Glomerular visceral epithelial cell (primary cell): ENCODE results near the gene ZNF132.
"Not testable (repeated sequence)": the region's sequence is repeated elsewhere in the genome, so short reads cannot be mapped to it uniquely, and the experiment has no call there.

Experiments
- DNase-seq: peaks from one replicate; pipeline ENCODE4 v3.0.0-alpha.2; 2016; ENCODE audit errors: extremely low spot score

ZNF132 gene

DNA sequence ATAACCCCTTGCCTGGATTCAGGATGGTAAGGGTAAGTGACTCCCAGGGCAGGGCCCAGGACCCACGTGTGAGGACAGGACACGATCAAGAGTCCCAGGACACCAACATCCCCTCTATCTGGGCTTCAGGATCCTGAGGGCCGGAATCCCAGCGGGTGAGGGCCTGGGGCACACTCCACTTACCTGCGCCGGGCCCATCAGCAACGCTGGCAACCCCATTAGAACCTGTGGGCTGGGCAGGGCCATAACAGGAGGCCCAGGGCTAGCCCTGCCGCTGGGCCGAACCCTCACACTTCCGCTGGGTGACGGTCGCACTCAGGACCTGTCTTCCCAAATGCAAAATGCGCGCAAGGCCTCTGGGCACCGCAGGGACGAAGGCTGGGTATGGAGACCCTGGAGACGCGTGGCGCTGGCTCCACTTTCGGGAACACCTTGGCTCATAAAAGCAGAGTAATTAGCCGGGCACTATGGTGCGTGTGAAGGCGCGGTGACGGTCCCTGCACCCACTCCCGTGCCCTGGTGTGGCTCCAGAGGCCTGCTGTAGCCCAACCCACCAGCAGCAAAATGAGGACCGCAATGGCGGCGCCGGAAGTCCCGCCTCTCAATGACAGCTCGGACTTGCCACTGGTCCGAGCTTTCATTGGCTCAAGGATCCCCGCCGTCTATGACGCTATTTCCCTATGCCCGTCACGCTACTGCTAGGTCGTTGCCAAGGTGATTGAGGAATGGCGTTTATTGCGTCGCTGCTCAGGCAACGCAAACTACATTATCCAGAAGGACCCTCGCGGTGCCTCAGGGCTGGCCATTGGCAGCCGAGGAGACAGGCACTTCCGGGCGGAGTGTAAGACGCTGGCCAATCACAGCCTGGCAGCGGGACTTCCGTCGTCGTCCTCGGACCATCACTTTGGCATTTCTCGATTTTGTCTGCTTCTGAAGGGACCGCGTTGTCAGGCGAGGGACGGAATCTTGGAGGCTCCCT, at the start of gene ZNF132:
ZNF132 (minus strand) TSS at position 578 of the 979 bp plus-strand sequence; CDS start at position 246, 332 bp downstream.
- peak; percentile 98 for DNase-seq

DNA sequence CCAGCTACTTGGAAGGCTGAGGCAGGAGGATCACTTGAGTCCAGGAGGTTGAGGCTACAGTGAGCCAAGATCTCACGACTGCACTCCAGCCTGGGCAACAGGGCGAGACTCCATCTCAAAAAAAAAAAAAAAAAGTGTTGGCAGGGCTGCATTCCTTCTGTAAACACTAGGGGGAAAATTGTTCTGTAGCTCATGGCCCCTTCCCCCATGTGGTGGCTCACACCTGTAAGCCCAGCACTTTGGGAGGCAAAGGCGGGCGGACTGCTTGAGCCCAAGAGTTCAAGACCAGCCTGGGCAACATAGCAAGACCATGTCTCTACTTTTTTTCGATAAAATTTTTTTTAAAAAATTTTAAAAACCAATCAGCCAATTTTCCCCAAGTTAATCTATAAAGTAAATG, 44.4 kb upstream of the ZNF132 start:
- not testable (repeated sequence) for DNase-seq

DNA sequence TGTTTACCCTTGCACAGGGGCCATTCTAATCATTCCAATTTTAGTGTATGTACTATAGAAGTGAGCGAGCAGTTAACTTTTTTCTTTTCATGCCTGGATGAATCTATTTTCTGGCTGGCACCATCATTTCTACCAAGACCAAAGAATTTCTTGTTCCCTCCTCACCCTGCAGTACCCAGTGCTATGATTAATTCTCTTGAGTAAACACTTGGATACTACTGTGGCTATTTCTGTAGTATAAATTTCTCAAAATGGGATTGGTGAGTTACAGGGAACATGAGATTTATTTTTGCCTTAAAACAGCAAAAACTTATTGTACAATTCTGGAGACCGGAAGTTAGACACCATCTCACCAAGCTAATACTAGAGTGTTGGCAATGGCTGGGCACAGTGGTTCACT, 43.8 kb upstream of the ZNF132 start:
- no peak for DNase-seq

DNA sequence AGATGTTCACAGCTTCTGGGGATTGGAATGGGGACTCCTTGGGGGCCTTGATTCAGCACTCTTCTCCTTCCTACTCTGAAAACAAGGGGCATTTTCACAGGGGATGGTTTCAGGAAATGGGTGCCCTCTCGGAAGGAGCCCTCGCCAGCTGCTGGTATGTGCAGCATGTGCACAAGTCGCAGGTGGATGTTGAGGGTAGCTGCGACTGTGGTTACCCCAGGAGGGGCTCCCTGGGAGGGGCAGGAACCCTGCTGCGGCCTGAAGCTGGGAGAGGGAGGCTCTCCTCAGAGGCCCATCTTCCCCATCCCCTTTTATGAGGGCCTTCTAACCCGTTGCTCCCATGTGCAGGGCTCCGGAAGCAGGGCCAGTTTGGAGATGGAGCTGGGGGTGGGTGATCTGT, 42.4 kb upstream of the ZNF132 start:
- DNase-seq, result no peak

DNA sequence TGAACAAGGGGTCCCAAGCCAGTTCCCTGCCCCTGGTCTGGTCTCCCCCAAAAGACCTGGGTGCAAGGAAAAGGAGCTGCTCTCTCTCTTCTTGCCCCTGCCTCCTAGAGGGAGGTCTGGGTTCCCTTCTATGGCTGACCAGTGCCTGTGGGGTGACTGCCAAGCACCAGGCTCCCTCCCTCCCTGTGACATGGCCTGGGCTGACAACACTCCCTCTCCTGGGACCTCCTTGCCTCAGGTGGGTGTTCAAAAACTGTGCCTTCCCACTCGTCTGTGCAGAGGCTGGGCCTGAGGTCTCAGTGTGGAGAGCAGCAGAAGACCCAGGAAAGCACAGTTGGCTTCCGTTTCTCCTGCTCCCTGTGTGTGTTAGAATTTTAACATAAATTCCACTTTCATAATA, 40.9 kb upstream of the ZNF132 start:
- no peak for DNase-seq

DNA sequence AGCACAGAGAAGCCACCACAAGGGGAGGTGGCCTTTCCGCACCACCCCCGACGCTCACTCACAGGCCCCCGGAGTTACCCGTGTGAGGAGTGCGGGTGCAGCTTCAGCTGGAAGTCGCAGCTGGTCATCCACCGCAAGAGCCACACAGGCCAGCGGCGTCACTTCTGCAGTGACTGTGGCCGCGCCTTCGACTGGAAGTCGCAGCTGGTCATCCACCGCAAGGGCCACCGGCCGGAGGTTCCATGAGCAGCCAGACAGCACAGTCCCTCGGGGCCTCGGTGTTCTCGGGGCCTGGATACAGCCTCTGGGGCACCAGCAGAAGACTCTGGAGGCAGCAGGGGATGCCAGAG, 40.5 kb upstream of the ZNF132 start:
- DNase-seq, result no peak

DNA sequence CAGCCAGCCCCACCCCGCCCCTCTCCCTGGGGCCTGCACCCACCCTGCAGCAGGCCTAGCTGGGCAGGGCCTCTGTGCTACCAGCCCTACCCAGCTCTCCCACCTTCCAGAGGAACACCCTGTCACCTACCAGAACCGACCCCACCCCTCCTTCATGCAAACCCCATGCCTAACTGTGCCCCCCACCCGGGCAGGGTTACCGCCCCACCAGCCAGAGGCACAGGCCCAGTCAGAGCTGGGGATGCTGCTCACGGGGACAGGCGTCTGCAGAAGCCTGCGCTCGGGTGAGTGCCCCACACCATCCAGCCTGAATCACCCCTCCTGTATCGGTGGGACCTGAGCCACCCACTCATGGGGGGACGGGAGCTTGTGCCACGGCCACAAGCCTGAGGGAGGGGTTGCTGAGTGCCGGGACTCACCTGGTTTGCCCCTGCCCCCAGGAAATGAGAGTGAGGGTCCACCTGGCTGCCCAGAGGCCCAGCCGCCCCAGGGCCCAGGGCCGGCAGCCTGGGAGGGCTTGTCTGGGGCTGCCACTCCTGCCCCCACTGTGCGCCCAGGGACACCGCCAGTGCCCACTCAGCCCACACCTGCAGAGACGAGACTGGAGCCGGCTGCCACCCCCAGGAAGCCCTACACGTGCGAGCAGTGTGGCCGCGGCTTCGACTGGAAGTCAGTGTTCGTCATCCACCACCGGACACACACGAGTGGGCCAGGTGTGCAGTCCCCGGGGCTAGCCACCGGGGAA, 40.0 kb upstream of the ZNF132 start:
- DNase-seq, result no peak

DNA sequence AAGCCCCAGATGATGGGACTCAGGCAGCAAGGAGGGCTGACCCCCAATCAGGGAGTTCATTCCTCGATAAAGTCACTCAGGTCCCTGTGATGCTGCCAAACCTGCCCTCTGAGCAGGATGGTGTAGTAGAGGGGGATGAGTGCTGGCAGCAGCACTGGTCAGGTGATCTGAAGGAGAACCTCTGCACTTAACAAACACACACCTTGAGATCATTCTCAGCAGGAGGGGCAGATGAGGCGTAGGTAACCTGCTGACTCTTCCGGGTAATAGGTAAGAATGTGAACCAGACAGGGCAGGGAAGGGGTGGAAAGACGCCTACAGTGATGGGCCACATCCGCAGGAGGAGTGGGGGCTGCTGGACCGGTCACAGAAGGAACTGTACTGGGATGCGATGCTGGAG, 39.4 kb upstream of the ZNF132 start:
- no peak for DNase-seq

DNA sequence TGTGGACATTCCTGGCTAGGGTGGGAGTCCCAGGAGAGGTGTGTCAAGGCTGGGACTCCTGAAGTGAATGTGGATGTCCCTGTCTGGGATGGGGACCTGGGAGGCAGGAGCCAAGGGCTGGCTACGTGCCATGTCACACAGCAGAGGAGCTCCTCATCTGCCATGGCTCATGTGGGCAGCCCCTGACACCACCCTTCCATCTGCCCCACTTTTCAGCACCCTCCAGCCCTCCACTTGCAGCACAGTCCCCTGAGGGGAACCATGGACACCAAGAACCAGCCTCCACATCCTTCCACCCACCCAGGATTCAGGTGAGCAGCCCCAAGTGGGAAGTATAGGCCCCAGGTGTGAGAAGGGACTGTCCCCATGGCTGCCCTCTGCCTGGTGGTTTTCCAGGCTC, 37.9 kb upstream of the ZNF132 start:
- no peak for DNase-seq

DNA sequence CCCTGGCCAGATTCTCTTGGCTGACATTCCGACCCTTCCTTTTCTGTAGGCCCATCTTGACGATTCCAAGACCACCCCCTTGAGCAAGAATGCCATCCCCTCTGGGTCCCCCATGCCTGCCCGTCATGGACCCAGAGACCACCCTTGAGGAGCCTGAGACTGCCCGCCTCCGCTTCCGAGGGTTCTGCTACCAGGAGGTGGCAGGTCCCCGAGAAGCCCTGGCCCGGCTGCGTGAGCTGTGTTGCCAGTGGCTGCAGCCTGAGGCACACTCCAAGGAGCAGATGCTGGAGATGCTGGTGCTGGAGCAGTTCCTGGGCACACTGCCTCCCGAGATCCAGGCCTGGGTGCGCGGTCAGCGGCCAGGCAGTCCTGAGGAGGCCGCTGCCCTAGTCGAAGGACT, 37.2 kb upstream of the ZNF132 start:
- DNase-seq, result no peak

DNA sequence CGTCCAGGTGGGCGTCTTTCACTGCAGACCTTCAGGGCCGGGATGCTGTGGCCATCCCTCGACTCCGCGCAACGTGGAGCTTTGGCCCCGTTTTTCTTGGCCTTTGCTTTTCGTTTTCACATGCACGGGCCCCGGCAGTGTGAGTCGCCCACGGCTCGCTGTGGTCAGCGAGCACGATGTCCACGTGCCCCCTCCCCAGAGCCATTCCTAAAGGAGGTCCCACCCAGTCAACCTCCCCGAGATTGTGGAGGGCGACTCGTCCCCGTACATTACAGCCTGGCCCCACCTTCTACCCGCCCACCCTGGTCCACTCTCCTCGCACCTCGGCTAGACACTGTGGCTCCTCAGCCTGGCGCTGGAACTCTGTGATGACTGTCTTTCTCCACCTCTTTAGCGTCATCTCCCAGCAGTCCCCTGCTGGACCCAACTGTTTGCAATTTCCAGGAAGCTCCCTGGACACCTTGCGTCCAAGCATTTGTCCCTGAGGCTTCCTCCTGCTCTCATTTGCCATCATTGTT, 36.6 kb upstream of the ZNF132 start:
- no peak for DNase-seq

DNA sequence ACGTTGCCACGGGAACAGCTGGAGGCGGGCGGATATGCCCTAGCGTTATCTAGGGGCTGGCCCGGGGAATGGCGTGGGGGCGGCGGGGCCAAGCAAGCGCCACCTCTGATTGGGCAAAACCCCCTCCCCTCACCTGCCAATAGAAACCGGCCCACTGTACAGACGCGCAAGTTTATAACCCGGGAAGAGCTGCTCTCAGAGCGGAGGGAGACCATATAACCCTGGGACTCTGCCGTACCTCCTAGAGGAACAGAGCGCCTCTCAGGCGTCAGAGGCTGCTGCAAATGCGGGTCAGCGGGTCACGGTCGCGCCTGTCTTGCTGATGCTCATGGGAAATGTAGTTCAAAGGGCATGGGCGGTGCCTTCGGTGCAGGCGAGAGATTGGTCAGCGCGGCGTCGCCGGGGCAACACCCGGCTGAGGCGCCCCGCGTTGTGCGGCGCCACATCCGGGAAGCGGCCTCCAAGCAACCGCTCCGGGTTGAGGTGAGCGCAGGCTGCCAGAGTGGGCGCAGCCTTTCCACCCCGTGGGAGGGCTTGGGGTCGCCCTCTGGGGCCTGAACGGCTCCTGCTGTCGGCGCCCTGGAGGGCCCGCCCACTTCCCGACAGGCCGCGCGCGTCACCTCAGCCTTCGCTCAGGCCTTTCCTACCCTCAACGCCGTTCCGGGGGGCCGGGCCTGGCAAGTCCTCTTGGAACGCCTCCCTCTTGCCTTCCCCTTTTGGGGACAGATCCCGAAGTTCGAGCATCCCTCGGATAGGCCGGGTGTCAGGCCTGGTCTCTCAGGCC, 36.0 kb upstream of the ZNF132 start, which contains the start of gene ZNF446:
ZNF446 (plus strand) TSS at position 639 of the 784 bp plus-strand sequence. CDS start 867 bp downstream, outside the sequence.
- DNase-seq, result peak; percentile 94

DNA sequence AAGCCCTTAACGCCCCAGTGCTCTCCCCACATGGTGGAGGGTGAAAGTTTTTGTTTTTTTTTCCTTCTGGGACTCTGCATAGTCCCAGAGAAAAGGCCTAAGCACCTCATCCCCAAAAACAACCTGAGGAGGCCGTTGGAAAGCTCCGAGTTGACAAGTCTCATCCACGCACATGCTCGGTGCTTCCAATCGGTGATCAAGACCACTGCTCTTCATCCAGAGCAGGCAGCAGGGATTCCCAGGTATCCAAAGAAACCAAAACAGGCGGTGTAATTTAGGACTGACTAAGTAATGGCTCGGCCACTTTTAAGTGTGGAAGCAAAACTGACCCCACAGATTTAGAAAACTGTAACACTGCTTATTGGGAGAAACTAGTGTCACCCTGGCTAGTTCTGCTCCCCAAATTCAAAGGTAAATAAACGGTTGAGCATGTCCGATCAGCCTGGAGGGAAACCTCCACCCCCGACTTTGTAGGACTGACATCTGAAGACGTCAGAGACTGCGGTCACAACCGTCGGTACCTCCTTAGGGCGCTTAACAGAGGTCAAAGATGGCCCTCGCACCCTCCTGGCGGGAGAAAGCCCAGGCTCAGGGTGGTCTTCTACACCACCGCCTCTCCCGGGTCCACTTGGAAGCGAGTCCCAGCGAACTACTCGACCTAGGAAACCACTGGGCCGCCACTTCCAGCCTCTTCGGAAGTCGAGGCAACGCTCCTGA, 35.2 kb upstream of the ZNF132 start:
- no peak for DNase-seq

DNA sequence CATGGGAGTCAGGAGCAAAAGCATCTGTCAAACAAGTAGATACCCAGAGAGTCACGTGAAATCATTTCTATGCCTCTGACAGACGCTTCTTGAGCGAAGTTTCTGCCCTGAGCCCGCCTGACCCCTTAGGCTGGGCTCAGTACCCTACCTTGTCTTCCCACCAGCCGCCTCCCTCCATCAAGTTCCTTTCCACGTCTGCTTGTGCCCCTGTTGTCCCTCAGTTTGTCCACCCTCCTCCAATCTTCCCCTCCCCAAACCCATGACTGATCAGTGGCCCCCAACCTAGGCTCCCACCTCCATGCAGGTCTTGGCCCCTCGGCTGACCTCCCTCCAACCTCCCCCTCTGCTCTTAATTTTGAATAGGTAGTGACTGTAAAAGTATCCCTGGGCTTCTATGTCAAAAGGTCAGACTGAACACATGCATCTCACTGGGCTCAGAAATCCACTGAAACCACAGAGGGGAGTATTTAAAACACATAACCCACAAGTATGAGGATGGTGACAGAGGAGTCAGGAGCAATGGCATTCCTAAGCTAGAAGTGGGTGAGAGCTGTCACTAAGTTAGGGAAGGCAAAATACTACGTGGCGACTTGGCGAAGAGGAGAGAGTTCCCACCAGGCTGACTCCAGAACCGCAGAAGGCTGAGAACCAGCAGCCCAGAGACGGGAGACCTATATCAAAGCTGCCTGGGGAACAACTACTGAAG, 34.5 kb upstream of the ZNF132 start:
- DNase-seq, result peak; percentile 51

DNA sequence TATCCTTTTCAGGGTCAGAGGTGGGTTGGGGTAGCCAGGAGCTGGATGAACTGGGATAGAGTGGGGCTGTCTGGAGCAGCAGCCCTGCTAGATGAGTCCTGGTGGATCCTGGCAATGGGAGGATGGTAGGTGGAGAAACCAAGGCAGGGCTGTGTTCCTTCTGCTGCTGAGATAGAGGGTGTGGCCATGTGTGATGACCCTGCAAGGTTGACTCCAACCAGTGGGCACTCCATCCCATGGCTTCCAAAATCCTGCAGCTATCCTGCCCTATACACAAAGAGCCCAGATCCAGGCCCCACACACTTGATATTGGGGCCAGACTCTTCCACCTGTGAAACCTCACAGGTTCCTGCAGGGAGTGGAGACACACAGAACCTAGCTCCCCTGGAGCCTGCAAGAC, 33.8 kb upstream of the ZNF132 start:
- no peak for DNase-seq

DNA sequence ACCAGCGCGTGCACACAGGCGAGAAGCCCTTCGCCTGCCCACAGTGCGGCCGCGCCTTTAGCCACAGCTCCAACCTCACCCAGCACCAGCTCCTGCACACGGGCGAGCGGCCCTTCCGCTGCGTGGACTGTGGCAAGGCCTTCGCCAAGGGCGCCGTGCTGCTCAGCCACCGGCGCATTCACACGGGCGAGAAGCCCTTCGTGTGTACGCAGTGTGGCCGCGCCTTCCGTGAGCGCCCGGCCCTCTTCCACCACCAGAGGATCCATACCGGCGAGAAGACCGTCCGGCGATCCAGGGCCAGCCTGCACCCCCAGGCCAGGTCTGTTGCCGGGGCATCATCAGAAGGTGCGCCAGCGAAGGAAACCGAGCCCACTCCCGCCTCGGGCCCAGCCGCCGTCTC, 31.8 kb upstream of the ZNF132 start:
- DNase-seq, result no peak

DNA sequence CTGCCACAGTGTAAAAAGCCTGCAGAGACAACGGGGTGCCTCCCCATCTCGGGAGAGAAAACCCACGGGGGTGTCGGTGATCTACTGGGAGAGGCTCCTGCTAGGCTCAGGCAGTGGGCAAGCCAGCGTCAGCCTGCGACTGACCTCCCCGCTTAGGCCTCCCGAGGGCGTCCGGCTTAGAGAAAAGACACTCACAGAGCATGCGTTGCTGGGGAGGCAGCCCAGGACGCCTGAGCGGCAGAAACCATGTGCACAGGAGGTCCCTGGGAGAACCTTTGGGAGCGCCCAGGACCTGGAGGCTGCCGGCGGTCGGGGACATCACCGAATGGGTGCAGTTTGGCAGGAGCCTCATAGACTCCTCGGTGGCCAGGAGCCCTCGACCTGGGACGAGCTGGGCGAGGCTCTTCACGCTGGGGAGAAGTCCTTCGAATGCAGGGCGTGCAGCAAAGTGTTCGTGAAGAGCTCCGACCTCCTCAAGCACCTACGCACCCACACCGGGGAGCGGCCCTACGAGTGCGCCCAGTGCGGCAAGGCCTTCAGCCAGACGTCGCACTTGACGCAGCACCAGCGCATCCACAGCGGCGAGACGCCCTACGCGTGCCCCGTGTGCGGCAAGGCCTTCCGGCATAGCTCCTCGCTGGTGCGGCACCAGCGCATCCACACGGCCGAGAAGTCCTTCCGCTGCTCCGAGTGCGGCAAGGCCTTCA, 31.0 kb upstream of the ZNF132 start:
- DNase-seq, result not testable (repeated sequence)

DNA sequence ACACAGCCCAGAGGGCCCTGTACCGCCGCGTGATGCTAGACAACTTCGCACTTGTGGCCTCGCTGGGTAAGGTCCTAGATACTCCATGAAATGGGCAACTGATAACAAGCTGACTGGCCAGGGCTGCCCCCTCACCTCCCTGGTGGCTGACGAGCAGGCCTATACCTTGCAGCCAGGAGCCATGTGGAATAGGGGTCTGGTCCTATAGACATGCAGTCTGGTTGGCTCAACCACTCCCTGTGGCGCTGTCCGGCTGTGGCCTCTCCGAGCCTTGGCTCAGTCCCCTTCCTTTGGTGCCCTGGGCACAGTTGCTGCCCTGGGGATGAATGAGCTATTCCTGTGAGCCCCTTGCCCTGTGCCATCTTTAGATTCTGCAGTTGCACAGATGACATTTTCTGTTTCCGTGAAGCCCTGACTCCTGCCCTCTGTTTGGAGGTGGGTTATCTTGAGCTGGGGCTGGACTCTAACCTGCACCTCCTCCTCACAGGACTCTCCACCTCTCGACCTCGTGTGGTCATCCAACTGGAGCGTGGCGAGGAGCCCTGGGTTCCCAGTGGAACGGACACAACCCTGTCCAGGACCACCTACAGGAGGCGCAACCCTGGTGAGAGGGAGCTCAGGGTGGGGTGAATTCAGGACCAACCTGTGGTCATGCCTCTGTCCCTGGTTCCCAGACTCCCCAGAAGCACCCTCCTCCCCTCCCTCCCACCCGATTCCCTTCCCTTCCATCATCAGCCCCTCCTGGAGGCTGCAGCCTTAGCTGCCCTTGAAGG, 29.5 kb upstream of the ZNF132 start:
- DNase-seq, result no peak

DNA sequence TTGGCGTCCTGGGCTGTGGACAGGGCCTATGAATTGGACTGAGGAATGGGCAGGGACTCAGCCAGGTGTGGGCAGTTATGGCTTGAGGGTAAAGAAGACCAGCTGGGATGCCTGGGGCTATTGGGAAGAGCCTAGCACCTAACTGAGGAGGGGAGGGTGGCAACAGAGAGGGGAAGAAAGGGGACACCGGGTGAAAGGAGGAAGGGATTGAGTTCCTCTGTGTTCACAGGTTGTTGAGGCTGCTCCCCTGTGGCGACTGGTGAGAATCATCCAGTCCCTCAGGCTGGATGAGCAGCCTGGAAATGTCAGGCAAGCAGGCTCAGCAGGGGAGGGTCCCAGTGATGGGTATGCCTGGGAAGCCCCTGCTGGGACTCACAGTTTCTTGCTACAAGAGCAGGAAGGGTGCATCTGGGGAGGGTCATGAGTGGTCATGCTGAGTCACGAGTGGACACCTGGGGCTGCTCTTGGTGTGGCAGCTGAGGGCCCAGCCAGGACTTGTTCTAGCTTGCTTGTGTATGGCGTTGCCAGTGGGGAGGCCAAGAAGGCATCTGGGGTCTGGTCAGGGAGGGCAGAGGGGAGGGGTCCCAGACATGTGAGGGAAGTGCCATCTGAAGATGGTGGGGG, 28.4 kb upstream of the ZNF132 start:
- DNase-seq, result no peak
